ENCODE results near the gene CTNNA3. TPM values are rescaled to one million over a fixed set of nuclear protein-coding genes. Genes with fewer than 3 reads are reported as not detected.

The CTNNA3 gene
- total RNA-seq, 2 experiments from 2014 or later, result 0.30 TPM; not detected in 1

DNA sequence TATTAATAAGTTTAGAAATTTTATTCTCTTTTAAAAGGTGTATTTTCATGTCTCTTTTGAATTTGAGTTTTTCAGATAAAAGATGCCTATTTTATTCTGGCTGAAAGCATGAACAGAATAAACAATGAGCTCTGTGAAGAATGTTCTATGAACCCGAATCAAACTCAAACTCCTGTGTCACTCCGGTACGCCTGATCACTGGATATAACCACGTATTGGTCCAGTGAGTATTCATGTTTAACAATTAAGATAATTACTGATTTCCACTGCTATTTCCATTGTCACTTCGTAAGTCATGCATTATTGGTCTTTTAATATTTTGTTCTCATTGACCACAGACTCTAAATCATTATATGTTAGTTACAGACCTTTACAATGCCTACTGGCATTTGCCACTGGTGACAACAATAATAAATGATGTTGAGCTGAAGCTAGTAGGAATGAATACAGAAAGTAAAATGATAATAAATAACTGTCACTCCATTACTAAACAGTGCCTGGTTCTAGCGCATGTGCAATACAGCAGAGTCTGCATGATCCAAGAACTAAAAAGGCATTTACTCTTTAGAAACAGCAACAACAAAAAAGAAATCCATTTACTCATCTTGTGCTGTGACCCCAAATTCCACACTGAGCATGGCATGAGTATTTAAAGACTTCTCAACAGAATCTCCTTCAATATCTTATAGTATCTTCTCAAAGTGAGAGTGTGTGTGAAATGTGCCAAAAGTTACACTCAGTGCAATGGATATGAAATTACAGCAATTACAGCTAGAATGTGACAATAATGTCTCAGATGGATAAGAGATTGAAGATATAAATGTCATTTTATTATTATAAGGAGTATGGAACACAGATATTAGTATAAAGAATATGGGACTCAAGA lies 1597.2 kb downstream of the CTNNA3 start:
- ATAC-seq (no peak), DNase-seq (no peak)
- no peak overlapping the region for H3K27ac Mint-ChIP-seq
- ChIA-PET POLR2A (no interaction called here), CTCF (interaction anchor here (0.5 kb wide), 1 partner anchor 827 kb away, joined by 3 read pairs; the partner anchor contains the start of gene LRRTM3)
- no peak overlapping the region for H3K4me3 Mint-ChIP-seq
- H3K4me1 Mint-ChIP-seq, result no peaks in the 10 kb centered on the region
- no peaks in the 10 kb centered on the region for H3K36me3 Mint-ChIP-seq (ENCODE audit: low read depth)
- H3K27me3 Mint-ChIP-seq, result no peaks in the 10 kb centered on the region
- no peaks in the 10 kb centered on the region for H3K9me3 Mint-ChIP-seq (ENCODE audit: low read depth)
- intact Hi-C loops (cut with DNase I, micrococcal nuclease), result no loop called here

- intact Hi-C loops (cut with DNase I, micrococcal nuclease), result no loop called here
- no peak overlapping the region for H3K27ac Mint-ChIP-seq
- POLR2A ChIA-PET, result no interaction called here
- CTCF ChIA-PET, result no interaction called here
- ATAC-seq (no peak), DNase-seq (no peak)
- H3K9me3 Mint-ChIP-seq (ENCODE audit: low read depth), result peaks cover 3% of the 10 kb centered on the region
- H3K27me3 Mint-ChIP-seq, result no peaks in the 10 kb centered on the region
- no peak overlapping the region for H3K4me3 Mint-ChIP-seq
- H3K36me3 Mint-ChIP-seq (ENCODE audit: low read depth), result no peaks in the 10 kb centered on the region
- H3K4me1 Mint-ChIP-seq, result no peaks in the 10 kb centered on the region
Observed at GRCh38 chr10:66095610-66096009, 1600.4 kb downstream of the CTNNA3 start.

DNA sequence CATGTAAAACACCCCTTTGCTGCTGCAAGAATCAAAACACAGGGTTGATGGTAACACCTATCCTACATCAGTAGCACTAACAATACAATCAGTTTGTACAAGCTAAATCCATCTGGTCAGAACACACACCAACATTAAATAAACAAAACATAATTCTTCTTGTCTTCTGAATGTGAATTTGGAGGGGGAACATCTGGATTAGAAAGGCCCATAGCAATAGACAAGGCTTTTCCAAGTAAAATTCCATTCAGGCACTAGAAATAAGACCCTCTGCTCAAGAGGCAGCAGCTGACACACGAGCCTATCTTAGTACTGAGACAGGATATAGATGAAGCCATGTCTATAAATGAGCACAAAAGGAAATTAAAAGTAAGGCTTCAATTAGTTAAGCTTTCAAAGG lies 1610.1 kb downstream of the CTNNA3 start:
- DNase-seq, result no peak
- ATAC-seq, result no peak
- Mint-ChIP-seq H3K4me3 (no peak overlapping the region), H3K9me3 (ENCODE audit: low read depth) (no peaks in the 10 kb centered on the region), H3K4me1 (no peaks in the 10 kb centered on the region), H3K36me3 (ENCODE audit: low read depth) (no peaks in the 10 kb centered on the region), H3K27me3 (no peaks in the 10 kb centered on the region), H3K27ac (no peak overlapping the region)
- POLR2A ChIA-PET, result no interaction called here
- CTCF ChIA-PET, result no interaction called here
- intact Hi-C loops (cut with DNase I, micrococcal nuclease), result no loop called here

GRCh38 chr10:66071907-66072306 lies 1624.1 kb downstream of the CTNNA3 start:
- intact Hi-C loops (cut with DNase I, micrococcal nuclease), result no loop called here
- DNase-seq, result no peak
- Mint-ChIP-seq H3K4me1 (no peaks in the 10 kb centered on the region), H3K27ac (no peak overlapping the region), H3K27me3 (no peaks in the 10 kb centered on the region), H3K9me3 (ENCODE audit: low read depth) (peaks cover 6% of the 10 kb centered on the region), H3K4me3 (no peak overlapping the region), H3K36me3 (ENCODE audit: low read depth) (no peaks in the 10 kb centered on the region)
- ATAC-seq, result no peak
- CTCF ChIA-PET, result no interaction called here
- POLR2A ChIA-PET, result no interaction called here

GRCh38 chr10:66058594-66058993 lies 1637.4 kb downstream of the CTNNA3 start:
- no peaks in the 10 kb centered on the region for H3K4me1 Mint-ChIP-seq
- intact Hi-C loops (cut with DNase I, micrococcal nuclease), result no loop called here
- H3K27me3 Mint-ChIP-seq, result no peaks in the 10 kb centered on the region
- H3K9me3 Mint-ChIP-seq (ENCODE audit: low read depth), result peaks cover 5% of the 10 kb centered on the region
- no peak overlapping the region for H3K27ac Mint-ChIP-seq
- no peak for DNase-seq
- ATAC-seq, result no peak
- CTCF ChIA-PET, result no interaction called here
- no peaks in the 10 kb centered on the region for H3K36me3 Mint-ChIP-seq (ENCODE audit: low read depth)
- H3K4me3 Mint-ChIP-seq, result no peak overlapping the region
- POLR2A ChIA-PET, result no interaction called here

GRCh38 chr10:66049335-66049734 lies 1646.7 kb downstream of the CTNNA3 start:
- Mint-ChIP-seq H3K27me3 (no peaks in the 10 kb centered on the region), H3K4me1 (no peaks in the 10 kb centered on the region), H3K9me3 (ENCODE audit: low read depth) (peaks cover 14% of the 10 kb centered on the region), H3K4me3 (no peak overlapping the region), H3K36me3 (ENCODE audit: low read depth) (no peaks in the 10 kb centered on the region), H3K27ac (no peak overlapping the region)
- ChIA-PET CTCF (no interaction called here), POLR2A (no interaction called here)
- intact Hi-C loops (cut with DNase I, micrococcal nuclease), result no loop called here
- ATAC-seq (no peak), DNase-seq (no peak)

DNA sequence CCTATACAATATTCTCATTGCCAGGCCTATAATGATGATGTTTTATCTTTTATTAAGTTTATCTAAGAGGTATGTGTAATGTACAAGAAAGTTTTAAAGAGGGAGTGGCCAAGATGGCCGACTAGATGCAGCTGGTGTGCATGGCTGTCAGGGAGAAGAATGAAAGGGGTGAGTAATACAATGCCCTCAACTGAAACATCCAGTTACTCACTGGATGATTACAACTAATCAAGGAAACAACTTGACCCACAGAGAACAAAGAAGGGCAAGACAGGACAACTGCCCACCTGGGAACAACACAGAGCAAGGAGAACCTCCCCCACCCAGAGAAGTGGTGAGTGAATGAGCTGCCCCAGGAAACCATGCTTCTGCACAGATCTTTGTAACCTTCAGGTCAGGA lies 1650.1 kb downstream of the CTNNA3 start:
- Mint-ChIP-seq H3K27ac (no peak overlapping the region), H3K4me3 (no peak overlapping the region), H3K4me1 (no peaks in the 10 kb centered on the region), H3K9me3 (ENCODE audit: low read depth) (peaks cover 23% of the 10 kb centered on the region), H3K27me3 (no peaks in the 10 kb centered on the region), H3K36me3 (ENCODE audit: low read depth) (no peaks in the 10 kb centered on the region)
- CTCF ChIA-PET, result no interaction called here
- DNase-seq (no peak), ATAC-seq (no peak)
- intact Hi-C loops (cut with DNase I, micrococcal nuclease), result no loop called here
- POLR2A ChIA-PET, result interaction anchor here (0.6 kb wide), 1 partner anchor 198 kb away, joined by 3 read pairs; no protein-coding TSS in a partner anchor

- no peak overlapping the region for H3K27ac Mint-ChIP-seq
- ATAC-seq (no peak), DNase-seq (no peak)
- ChIA-PET POLR2A (no interaction called here), CTCF (no interaction called here)
- H3K4me1 Mint-ChIP-seq, result no peaks in the 10 kb centered on the region
- intact Hi-C loops (cut with DNase I, micrococcal nuclease), result no loop called here
- H3K4me3 Mint-ChIP-seq, result no peak overlapping the region
- H3K27me3 Mint-ChIP-seq, result no peaks in the 10 kb centered on the region
- peaks cover 15% of the 10 kb centered on the region for H3K9me3 Mint-ChIP-seq (ENCODE audit: low read depth)
- no peaks in the 10 kb centered on the region for H3K36me3 Mint-ChIP-seq (ENCODE audit: low read depth)
Observed at GRCh38 chr10:66041771-66042170, 1654.2 kb downstream of the CTNNA3 start.

- Mint-ChIP-seq H3K27me3 (no peaks in the 10 kb centered on the region), H3K4me1 (no peaks in the 10 kb centered on the region), H3K36me3 (ENCODE audit: low read depth) (no peaks in the 10 kb centered on the region), H3K9me3 (ENCODE audit: low read depth) (peaks cover 9% of the 10 kb centered on the region), H3K4me3 (no peak overlapping the region), H3K27ac (no peak overlapping the region)
- ATAC-seq (no peak), DNase-seq (no peak)
- intact Hi-C loops (cut with DNase I, micrococcal nuclease), result no loop called here
- ChIA-PET POLR2A (no interaction called here), CTCF (no interaction called here)
Observed at GRCh38 chr10:66038623-66039022, 1657.4 kb downstream of the CTNNA3 start.

GRCh38 chr10:66026321-66026720 lies 1669.7 kb downstream of the CTNNA3 start:
- Mint-ChIP-seq H3K4me3 (no peak overlapping the region), H3K27me3 (no peaks in the 10 kb centered on the region), H3K9me3 (ENCODE audit: low read depth) (peaks cover 3% of the 10 kb centered on the region), H3K4me1 (no peaks in the 10 kb centered on the region), H3K27ac (no peak overlapping the region), H3K36me3 (ENCODE audit: low read depth) (no peaks in the 10 kb centered on the region)
- ChIA-PET POLR2A (no interaction called here), CTCF (no interaction called here)
- DNase-seq, result no peak
- ATAC-seq, result no peak
- intact Hi-C loops (cut with DNase I, micrococcal nuclease), result no loop called here

DNA sequence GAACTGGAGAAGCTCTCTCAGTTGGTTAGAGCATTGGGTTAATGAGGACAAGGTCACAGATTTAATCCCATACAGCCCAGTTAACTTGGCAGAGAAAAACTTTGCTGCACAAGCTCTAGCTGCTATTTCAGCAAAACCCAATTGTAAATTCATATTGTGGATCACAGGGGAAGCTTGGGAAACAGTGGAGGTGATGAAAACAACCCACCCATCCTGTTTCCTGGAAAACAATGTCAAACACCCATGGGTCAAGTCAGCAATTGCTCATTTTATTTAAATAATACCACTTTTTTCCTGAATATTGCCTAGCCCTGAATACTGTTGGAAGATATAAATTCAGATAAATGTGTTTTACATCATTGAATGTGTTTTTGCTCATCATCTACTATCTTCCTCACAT lies 1670.8 kb downstream of the CTNNA3 start:
- no peak overlapping the region for H3K27ac Mint-ChIP-seq
- CTCF ChIA-PET, result interaction anchor here (0.7 kb wide), 1 partner anchor 18 kb away, joined by 3 read pairs; no protein-coding TSS in a partner anchor
- no peaks in the 10 kb centered on the region for H3K4me1 Mint-ChIP-seq
- POLR2A ChIA-PET, result no interaction called here
- ATAC-seq (no peak), DNase-seq (no peak)
- no peaks in the 10 kb centered on the region for H3K27me3 Mint-ChIP-seq
- H3K36me3 Mint-ChIP-seq (ENCODE audit: low read depth), result no peaks in the 10 kb centered on the region
- no peaks in the 10 kb centered on the region for H3K9me3 Mint-ChIP-seq (ENCODE audit: low read depth)
- intact Hi-C loops (cut with DNase I, micrococcal nuclease), result no loop called here
- no peak overlapping the region for H3K4me3 Mint-ChIP-seq

DNA sequence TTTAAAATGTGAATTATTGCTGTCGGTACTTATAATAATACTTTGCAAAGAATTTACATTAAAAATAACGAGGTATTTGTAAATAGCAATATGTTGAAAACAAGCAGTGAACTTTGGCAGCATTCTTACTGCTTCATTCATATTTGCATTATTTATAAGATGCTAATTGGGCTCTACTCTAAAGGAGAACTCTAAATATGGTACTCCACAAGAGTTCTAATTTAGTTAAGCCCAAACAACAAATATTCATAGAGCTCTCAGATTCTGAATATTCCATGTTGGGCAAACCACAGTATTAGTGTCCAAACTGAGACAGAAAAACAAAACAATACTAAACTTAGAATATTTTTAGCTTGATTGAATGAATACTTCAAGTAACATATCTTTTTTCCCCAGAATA lies 1674.6 kb downstream of the CTNNA3 start:
- no peaks in the 10 kb centered on the region for H3K27me3 Mint-ChIP-seq
- H3K36me3 Mint-ChIP-seq (ENCODE audit: low read depth), result no peaks in the 10 kb centered on the region
- H3K27ac Mint-ChIP-seq, result no peak overlapping the region
- ChIA-PET CTCF (no interaction called here), POLR2A (interaction anchor here (0.5 kb wide), 1 partner anchor 15 kb away, joined by 5 read pairs; no protein-coding TSS in a partner anchor)
- ATAC-seq (no peak), DNase-seq (no peak)
- intact Hi-C loops (cut with DNase I, micrococcal nuclease), result no loop called here
- H3K9me3 Mint-ChIP-seq (ENCODE audit: low read depth), result no peaks in the 10 kb centered on the region
- H3K4me3 Mint-ChIP-seq, result no peak overlapping the region
- H3K4me1 Mint-ChIP-seq, result no peaks in the 10 kb centered on the region

Data from activated CD4-positive, alpha-beta T cell treated with anti-CD3 and anti-CD28 coated beads for 36 hours (primary cell).